Cortex of kidney (tissue), 1 donor: ENCODE results near the gene MLYCD.

Experiments
- DNase-seq: peaks from one replicate; lab custom pipeline; 2025; lab: John Stamatoyannopoulos, UW

Gene MLYCD

GRCh38 chr16:83898463-83899271 is at the start of gene MLYCD:
MLYCD (plus strand) TSS chr16:83899115; CDS start chr16:83899145, 30 bp downstream.
- DNase-seq: peak; percentile 29

- no peak for DNase-seq
Measured at GRCh38 chr16:83849421-83849820, 49.5 kb upstream of the MLYCD start.

DNA sequence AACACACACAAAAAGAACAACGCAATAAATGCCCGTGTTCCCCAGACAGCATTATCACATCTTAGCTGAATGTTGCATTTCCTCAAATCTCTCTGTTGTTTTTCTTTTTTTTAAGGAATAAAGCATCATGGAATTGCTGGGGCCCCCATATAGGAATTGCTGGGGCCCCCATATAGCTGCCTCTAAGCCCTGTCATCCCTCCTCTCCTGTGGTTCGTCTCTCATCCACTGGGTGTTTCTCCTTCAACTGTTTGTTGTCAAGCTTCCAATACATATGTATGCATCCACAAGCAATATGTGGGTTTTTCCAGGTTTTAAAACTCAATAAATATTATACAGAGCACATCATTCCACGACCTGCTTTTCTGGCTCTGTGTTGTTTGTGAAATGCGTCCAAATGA is 48.0 kb upstream of the MLYCD start:
- DNase-seq: no peak

GRCh38 chr16:83851473-83851872 is 47.4 kb upstream of the MLYCD start:
- DNase-seq: no peak

GRCh38 chr16:83852774-83853173 is 46.1 kb upstream of the MLYCD start:
- no peak for DNase-seq

DNA sequence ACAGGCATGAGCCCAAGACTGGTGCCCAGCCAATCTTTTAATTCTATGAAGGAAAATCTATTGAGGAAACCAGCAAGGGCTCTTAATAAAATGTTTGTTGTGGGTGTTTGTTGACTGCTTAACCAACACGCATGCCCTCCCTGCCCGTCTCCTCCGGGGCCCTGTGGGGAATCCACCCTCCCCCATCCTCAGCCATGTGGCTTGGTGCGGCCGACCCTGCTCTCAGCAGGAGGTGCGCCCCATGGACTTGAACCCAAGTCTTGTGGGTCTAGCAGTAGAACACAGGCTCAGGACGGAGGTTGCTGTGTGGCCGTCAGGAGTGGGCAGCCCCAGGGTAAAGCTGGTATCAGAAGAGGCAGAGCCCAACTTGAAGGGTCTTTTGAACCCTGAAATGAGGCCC is 45.1 kb upstream of the MLYCD start:
- DNase-seq: no peak

- DNase-seq: no peak
Measured at GRCh38 chr16:83854420-83854819, 44.5 kb upstream of the MLYCD start.

DNA sequence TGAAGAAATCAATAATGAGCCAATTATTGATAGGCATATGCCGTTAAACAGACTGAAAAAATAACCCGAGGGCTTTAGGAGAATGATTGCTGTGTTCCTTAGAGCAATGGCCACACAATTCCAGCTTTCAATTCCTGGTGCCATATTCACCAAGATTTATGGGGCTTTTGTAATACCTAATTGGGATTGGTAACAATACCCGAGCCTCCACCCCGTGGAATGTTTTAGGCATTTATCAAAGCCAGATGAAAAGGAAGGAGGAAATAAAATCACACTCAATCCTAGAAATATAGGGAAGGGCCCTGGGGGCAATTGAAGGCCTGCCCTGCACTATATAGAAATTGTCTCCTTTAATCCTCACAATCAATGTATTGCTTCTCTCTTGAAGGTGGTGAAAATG is 42.1 kb upstream of the MLYCD start:
- no peak for DNase-seq

GRCh38 chr16:83859265-83859664 is 39.6 kb upstream of the MLYCD start:
- DNase-seq: no peak

GRCh38 chr16:83862661-83863060 is 36.3 kb upstream of the MLYCD start:
- no peak for DNase-seq

DNA sequence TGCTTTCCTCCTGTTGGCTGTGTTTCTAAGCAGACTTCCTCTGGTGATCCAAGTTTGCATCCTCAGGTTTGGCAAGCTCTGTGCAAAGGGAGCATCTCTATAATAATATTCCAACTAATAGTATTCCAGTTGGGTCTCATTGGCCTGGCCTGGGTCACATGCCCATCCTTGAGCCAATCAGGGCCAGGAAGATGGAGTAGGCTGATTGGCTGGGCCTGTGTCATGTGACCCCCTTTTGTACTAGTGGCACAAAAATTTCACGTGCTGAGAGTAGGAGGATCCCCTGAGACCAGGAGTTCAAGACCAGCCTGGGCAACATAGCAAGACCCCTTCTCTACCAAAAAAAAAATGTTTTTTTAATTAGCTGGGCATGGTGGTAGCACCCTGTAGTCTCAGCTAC is 35.2 kb upstream of the MLYCD start:
- no peak for DNase-seq

GRCh38 chr16:83870830-83871229 is 28.1 kb upstream of the MLYCD start:
- no peak for DNase-seq

- DNase-seq: no peak
Measured at GRCh38 chr16:83878838-83879237, 20.1 kb upstream of the MLYCD start.

DNA sequence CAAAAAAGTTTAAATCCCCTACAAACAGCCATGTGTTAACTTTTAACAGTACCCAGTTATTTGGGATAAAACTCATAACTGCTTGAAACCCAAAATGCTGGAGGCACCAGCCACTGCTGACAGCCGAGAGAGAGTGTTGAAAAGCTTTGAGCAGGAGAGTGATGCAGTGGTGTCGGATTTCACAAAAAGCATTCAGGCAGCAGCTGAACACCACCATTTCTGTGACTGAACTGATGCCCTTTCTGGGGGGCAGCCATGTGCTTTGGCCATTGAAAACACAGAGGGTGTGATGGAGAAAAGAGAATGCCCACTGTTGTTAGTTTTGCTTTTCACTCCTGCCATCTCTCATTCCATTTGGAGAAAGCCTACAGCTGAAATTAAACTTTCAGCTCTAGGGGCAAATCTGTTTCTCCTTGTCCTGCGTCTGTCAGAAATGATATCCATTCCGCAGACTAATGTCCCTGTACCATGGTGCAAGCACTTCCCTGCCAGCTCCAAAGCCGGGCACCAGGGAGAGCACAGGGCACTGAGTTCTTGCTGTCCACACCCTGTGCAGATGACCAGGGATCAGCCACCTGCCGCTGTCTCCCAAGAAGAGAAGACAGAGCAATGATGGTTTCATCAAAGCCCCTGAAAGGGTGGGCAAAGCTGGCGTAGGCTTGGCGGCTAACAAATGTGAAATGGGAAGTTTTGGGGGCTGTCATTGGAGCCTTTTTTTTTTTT is 16.6 kb upstream of the MLYCD start:
- no peak for DNase-seq

- no peak for DNase-seq
Measured at GRCh38 chr16:83886199-83886971, 12.5 kb upstream of the MLYCD start.

GRCh38 chr16:83887080-83887479 is 11.8 kb upstream of the MLYCD start:
- DNase-seq: no peak

DNA sequence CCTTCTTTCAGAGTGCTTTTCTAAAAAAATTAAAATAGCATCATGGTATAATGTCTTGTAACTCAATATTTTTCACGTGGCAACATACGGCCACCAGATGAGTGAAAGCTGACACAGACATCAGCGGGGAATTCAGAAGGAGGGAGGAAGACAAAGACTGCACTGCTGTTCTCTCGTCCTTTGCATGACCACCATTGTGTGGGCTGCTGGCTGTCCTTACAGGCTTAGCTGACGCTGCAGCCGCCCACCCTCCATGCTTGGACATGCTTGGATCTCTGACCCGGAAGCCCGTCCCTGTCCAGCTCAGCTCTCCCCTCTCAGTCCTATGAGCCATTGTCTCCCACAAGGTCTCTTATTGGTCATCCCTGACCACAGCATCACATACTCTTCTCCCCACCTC is 11.4 kb upstream of the MLYCD start:
- DNase-seq: no peak

GRCh38 chr16:83888672-83889044 is 10.3 kb upstream of the MLYCD start:
- no peak for DNase-seq

DNA sequence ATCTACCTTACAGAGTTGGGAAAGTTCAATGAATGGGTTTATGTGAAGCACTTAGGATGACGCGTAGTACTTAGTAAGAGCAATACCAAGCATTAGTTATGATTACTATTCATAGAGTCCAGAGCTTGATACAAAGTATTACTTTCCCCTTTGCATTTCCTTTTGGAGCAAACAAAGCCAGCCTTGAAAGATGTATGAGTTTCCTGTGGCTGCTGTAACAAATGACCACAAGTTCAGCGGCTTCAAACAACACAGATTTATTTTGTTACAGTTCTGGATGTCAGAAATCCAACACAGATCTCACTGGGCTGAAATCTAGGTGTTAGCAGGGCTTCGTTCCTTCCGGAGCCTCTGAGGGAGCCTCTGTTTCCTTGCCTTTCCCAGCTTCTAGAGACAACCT is 8.6 kb upstream of the MLYCD start:
- no peak for DNase-seq

GRCh38 chr16:83891742-83892141 is 7.2 kb upstream of the MLYCD start:
- DNase-seq: no peak

- DNase-seq: no peak
Measured at GRCh38 chr16:83895243-83895642, 3.7 kb upstream of the MLYCD start.

GRCh38 chr16:83895942-83896341 is 3.0 kb upstream of the MLYCD start:
- no peak for DNase-seq
